Ovary (tissue), 9 donors: ENCODE results near the gene OSBPL8. TPM values are rescaled to one million over a fixed set of nuclear protein-coding genes. Genes with fewer than 3 reads are reported as not detected.

Experiments
- DNase-seq, 5 donors: peaks; one replicate each; pipeline ENCODE4 v3.0.0-alpha.2; 2019 to 2020
- H3K27ac ChIP-seq, 2 donors: fragments of 200-600 bp; one replicate each; pipeline versions ENCODE4 v1.5.1 to v1.8.0; 2019 to 2022
- H3K27me3 ChIP-seq: fragments of 200-600 bp; one replicate; pipeline ENCODE4 v1.8.0; 2022
- H3K36me3 ChIP-seq: fragments of 200-600 bp; sonication (generic); one replicate; pipeline ENCODE4 v1.5.1; 2019
- H3K4me1 ChIP-seq: one replicate; pipeline ENCODE4 v1.8.1; 2013; ENCODE audit warnings: mild to moderate bottlenecking, moderate library complexity; ENCODE audit not compliant: insufficient read depth
- H3K4me3 ChIP-seq: fragments of 200-600 bp; sonication (generic); one replicate; pipeline ENCODE4 v1.5.1; 2017
- H3K9me3 ChIP-seq, 2 donors: fragments of 200-600 bp in 1 of 2; sonication (generic) in 1 of 2; one replicate each; pipeline versions ENCODE4 v1.5.1 to v1.8.1; 2013 to 2019; ENCODE audit warnings: mild to moderate bottlenecking in 1 of 2, moderate library complexity in 1 of 2
- CTCF ChIP-seq, 3 donors: fragments of 450-650 bp in 2 of 3; fragments of 200-600 bp in 1 of 3; IDR thresholded peaks; one replicate each; pipeline versions ENCODE4 v1.5.1 to v1.8.0; 2016 to 2022; ENCODE audit warnings: antibody characterized with exemption in 3 of 3, mild to moderate bottlenecking in 1 of 3
- EP300 ChIP-seq: sonication (generic); formaldehyde crosslinking; IDR thresholded peaks from one replicate; pipeline ENCODE4 v1.6.1; 2017; ENCODE audit warnings: antibody characterized with exemption
- POLR2A ChIP-seq: fragments of 450-650 bp; IDR thresholded peaks from one replicate; pipeline ENCODE4 v1.6.1; 2017; ENCODE audit warnings: antibody characterized with exemption, mild to moderate bottlenecking, moderate library complexity
- whole genome bisulfite sequencing, 3 donors: extraction: QIAGEN DNeasy Blood & Tissue Kit in 1 of 3; methylation state at CpG; one replicate each; pipeline versions ENCODE4 v1.1.5 to v1.1.7; 2013 to 2017; 5-methylcytosine and 5-hydroxymethylcytosine counted together
- intact Hi-C, 4 donors: fragments of 100-400 bp; cut with DNase I; formaldehyde crosslinking; loops; one replicate each; pipeline versions ENCODE4 v1.11.0 to v1.15.1; 2022 to 2023
- polyA plus RNA-seq, 2 donors: library from polyadenylated mRNA; stranded (reverse); fragments of 200-250 nt in 1 of 2; fragments of 350-450 nt in 1 of 2; fragmentation: Illumina TruSeq in 1 of 2; extraction: RNeasy Lipid Tissue Mini Kit (QIAGEN cat#74804) in 1 of 2; gene quantifications; one replicate each; pipeline ENCODE4 v1.2.3, GENCODE V29; 2013 to 2014
- total RNA-seq, 7 donors: library from RNA; depleted of rRNA in 2 of 7; stranded (reverse); fragments of >200 nt in 2 of 7; fragmentation: NEBNext Ultra II Directional in 3 of 7; extraction: Animal tissue kit (Norgen Biotek cat#: 25700) in 3 of 7; gene quantifications; one replicate each; pipeline versions ENCODE4 v1.1.0 to v1.2.4, GENCODE V29; 2016 to 2023
- donor health status: DM: no; HTN: no; CAD: no; lungs with moderate emphysema.
- donor health status: DM: no; HTN: no; CAD: no.
- donor health status: Bipolar disorder and iron deficiency.
- donor health status: DM: yes; HTN: yes; CAD: no.
- donor health status: DM: no; HTN: no; CAD: no.
- donor health status: DM: yes; HTN: yes; CAD: no.

Gene OSBPL8
- total and polyA plus RNA-seq, 9 donors = 12.5 to 63.0 (median 56.9) TPM

- TF ChIP-seq EP300 = no peak
- no peak for TF ChIP-seq CTCF (IDR thresholded peaks at IDR 0.05)
- no peak for TF ChIP-seq POLR2A
- intact Hi-C loops = no loop called here
- H3K4me3 ChIP-seq = no peak overlapping the region
These were observed 243.1 kb downstream of the OSBPL8 start for GRCh38 chr12:76316468-76316867.

GRCh38 chr12:76313299-76313698 is 246.3 kb downstream of the OSBPL8 start:
- H3K36me3 ChIP-seq = no peaks in the 10 kb centered on the region
- 69 to 75% (median 70%) methylated on average over 9 of the region's 9 CpGs for WGBS, 3 donors
- no peaks in the 10 kb centered on the region for H3K27me3 ChIP-seq
- TF ChIP-seq CTCF (IDR thresholded peaks at IDR 0.05) (no peak), EP300 (no peak), POLR2A (no peak)
- no peak for DNase-seq
- H3K27ac ChIP-seq = no peak overlapping the region
- H3K4me1 ChIP-seq = no peaks in the 10 kb centered on the region
- intact Hi-C loops = no loop called here
- no peak overlapping the region for H3K4me3 ChIP-seq
- no peaks in the 10 kb centered on the region for H3K9me3 ChIP-seq

More at GRCh38 chr12:76316468-76316867, 243.1 kb downstream of the OSBPL8 start:
- 88 to 90% (median 89%) methylated on average over 7 of the region's 7 CpGs for WGBS, 3 donors
- Histone ChIP-seq H3K27ac (no peak overlapping the region), H3K4me1 (no peaks in the 10 kb centered on the region), H3K9me3 (no peaks in the 10 kb centered on the region), H3K36me3 (no peaks in the 10 kb centered on the region), H3K27me3 (no peaks in the 10 kb centered on the region)
- DNase-seq = no peak

- WGBS, 3 donors = 70 to 74% (median 72%) methylated on average over 7 of the region's 7 CpGs
- Histone ChIP-seq H3K4me1 (no peaks in the 10 kb centered on the region), H3K27ac (no peak overlapping the region), H3K27me3 (no peaks in the 10 kb centered on the region), H3K9me3 (no peaks in the 10 kb centered on the region), H3K4me3 (no peak overlapping the region), H3K36me3 (no peaks in the 10 kb centered on the region)
- no peak for DNase-seq
- TF ChIP-seq EP300 (no peak), POLR2A (no peak), CTCF (IDR thresholded peaks at IDR 0.05) (no peak)
- intact Hi-C loops = no loop called here
These were observed 247.3 kb downstream of the OSBPL8 start for GRCh38 chr12:76312315-76312714.

- Histone ChIP-seq H3K27ac (no peak overlapping the region), H3K27me3 (no peaks in the 10 kb centered on the region), H3K9me3 (no peaks in the 10 kb centered on the region), H3K4me1 (no peaks in the 10 kb centered on the region), H3K36me3 (no peaks in the 10 kb centered on the region), H3K4me3 (no peak overlapping the region)
- WGBS, 3 donors = 91 to 97% (median 92%) methylated on average over 3 of the region's 3 CpGs
- TF ChIP-seq EP300 (no peak), POLR2A (no peak), CTCF (IDR thresholded peaks at IDR 0.05) (no peak)
- no peak for DNase-seq
- intact Hi-C loops = no loop called here
These were observed 247.8 kb downstream of the OSBPL8 start for GRCh38 chr12:76311796-76312195.

GRCh38 chr12:76310110-76310509 is 249.5 kb downstream of the OSBPL8 start:
- no peaks in the 10 kb centered on the region for H3K36me3 ChIP-seq
- no peak overlapping the region for H3K4me3 ChIP-seq
- no peaks in the 10 kb centered on the region for H3K9me3 ChIP-seq
- intact Hi-C loops = no loop called here
- no peak overlapping the region for H3K27ac ChIP-seq
- TF ChIP-seq CTCF (IDR thresholded peaks at IDR 0.05) (no peak), POLR2A (no peak), EP300 (no peak)
- H3K27me3 ChIP-seq = no peaks in the 10 kb centered on the region
- no peaks in the 10 kb centered on the region for H3K4me1 ChIP-seq
- no peak for DNase-seq
